Gastrocnemius medialis (tissue), 4 donors: Measurements from ENCODE around the gene SMARCC1.

Experiments
- CTCF ChIP-seq, 5 experiments: fragments of 450-650 bp in 3 of 5; fragments of 200-600 bp in 2 of 5; sonication (generic) in 2 of 5; IDR thresholded peaks in 4 of 5; conservative IDR thresholded peaks in 1 of 5; 1 replicate in 4 of 5; 2 replicates in 1 of 5; pipeline ENCODE4 v1.5.1; 2016 to 2019; ENCODE audit warnings: antibody characterized with exemption in 5 of 5, mild to moderate bottlenecking in 3 of 5, moderate library complexity in 3 of 5
- POLR2A ChIP-seq, 2 donors: fragments of 450-650 bp; IDR thresholded peaks; one replicate each; pipeline ENCODE4 v1.6.1; 2017; ENCODE audit warnings: antibody characterized with exemption in 2 of 2, mild to moderate bottlenecking in 2 of 2, moderate library complexity in 2 of 2

GRCh38 chr3:47664519-47664918 is 117.2 kb downstream of the SMARCC1 start:
- TF ChIP-seq CTCF (IDR thresholded peaks at IDR 0.05 in 4 of 5, conservative IDR thresholded peaks at IDR 0.05 in 1 of 5): no peak
- no peak for TF ChIP-seq POLR2A (IDR thresholded peaks at IDR 0.05)
